Activated CD8-positive, alpha-beta memory T cell treated with anti-CD3 and anti-CD28 coated beads, Interleukin-2, amount 10 ng/mL, durations not matched to agents 7 days and 5 days (primary cell): ENCODE data around the gene PRKCQ. TPM values are rescaled to one million over a fixed set of nuclear protein-coding genes. Genes with fewer than 3 reads are reported as not detected.

ENCODE experiments used
- ATAC-seq: fragments of 150-1000 bp; cut with Tn5 transposase; one replicate; pipeline ENCODE4 v1.10.0; 2021; ENCODE audit warnings: moderate library complexity
- CTCF ChIA-PET: fragments of 350-600 bp; sonication (Branson Sonifier 250); formaldehyde crosslinking; loops from one replicate; lab custom pipeline; 2021; ENCODE audit warnings: antibody characterized with exemption; lab: Charles Lee
- DNase-seq: peaks from one replicate; pipeline ENCODE4 v3.0.0-alpha.2; 2020
- H3K27ac Mint-ChIP-seq: one replicate; pipeline ENCODE4 v1.8.0; 2021; ENCODE audit warnings: mild to moderate bottlenecking, mixed read lengths
- H3K27me3 Mint-ChIP-seq: one replicate; pipeline ENCODE4 v1.8.0; 2021; ENCODE audit warnings: mixed read lengths
- H3K36me3 Mint-ChIP-seq: one replicate; pipeline ENCODE4 v1.8.0; 2021; ENCODE audit warnings: mild to moderate bottlenecking, mixed read lengths
- H3K4me1 Mint-ChIP-seq: one replicate; pipeline ENCODE4 v1.8.0; 2021; ENCODE audit warnings: mixed read lengths
- H3K4me3 Mint-ChIP-seq: one replicate; pipeline ENCODE4 v1.8.0; 2021; ENCODE audit warnings: mild to moderate bottlenecking, moderate library complexity, mixed read lengths
- H3K9me3 Mint-ChIP-seq: one replicate; pipeline ENCODE4 v1.8.0; 2022; ENCODE audit warnings: low read depth, mixed read lengths
- total RNA-seq, 2 experiments: library from RNA; stranded (reverse); gene quantifications; one replicate each; pipeline ENCODE4 v1.2.3, GENCODE V29; 2021

Gene PRKCQ
- total RNA-seq, 2 experiments from 2014 or later, result 51.0 to 58.7 TPM

DNA sequence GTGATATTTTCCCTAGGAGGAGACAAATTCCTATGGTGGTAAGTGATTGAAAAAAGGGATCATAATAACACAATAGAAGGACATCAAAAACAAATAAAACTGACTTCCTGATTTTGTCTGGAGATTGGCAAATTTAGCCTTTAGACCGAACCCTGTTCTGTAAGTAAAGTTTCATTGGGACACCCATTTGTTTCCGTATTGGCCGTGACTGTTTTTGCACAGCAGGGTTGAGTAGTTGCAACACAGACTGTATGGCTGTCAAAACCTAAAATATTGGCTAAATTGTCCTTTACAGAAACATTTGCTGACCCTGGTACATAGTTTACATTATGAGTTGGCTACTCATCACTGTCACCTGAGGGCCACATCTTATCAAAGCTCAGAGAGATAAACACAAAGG is 168.6 kb downstream of the PRKCQ start:
- H3K4me3 Mint-ChIP-seq, result no peak overlapping the region
- CTCF ChIA-PET, result interaction anchor here (0.7 to 3.7 kb wide), 10 partner anchors 10 to 271 kb away, joined by 3 to 45 read pairs (median 6); partner anchors contain the start of gene PFKFB3
- no peaks in the 10 kb centered on the region for H3K27me3 Mint-ChIP-seq
- H3K27ac Mint-ChIP-seq, result no peak overlapping the region
- peak; percentile 14 for DNase-seq
- H3K9me3 Mint-ChIP-seq, result no peaks in the 10 kb centered on the region
- peaks cover 4% of the 10 kb centered on the region for H3K36me3 Mint-ChIP-seq
- peaks cover 38% of the 10 kb centered on the region for H3K4me1 Mint-ChIP-seq
- ATAC-seq, result no peak

DNA sequence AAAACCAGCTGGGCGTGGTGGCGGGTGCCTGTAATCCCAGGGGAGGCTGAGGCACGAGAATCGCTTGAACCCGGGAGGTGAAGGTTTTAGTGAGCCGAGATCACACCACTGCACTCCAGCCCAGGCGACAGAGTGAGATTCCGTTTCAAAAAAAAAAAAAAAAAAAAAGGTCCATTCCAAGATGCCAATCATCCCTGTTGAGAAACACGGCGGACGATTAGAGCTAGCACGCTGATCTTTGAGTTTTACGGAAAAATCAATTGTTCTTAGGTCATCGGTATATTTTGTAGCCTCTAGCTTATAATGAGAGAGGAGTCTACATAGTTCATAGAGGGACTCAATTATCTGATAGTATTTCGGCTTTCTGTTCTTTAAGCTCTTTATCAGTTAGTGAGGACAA is 169.2 kb downstream of the PRKCQ start:
- peaks cover 41% of the 10 kb centered on the region for H3K4me1 Mint-ChIP-seq
- H3K4me3 Mint-ChIP-seq, result no peak overlapping the region
- H3K36me3 Mint-ChIP-seq, result peaks cover 4% of the 10 kb centered on the region
- DNase-seq (no peak), ATAC-seq (no peak)
- H3K27me3 Mint-ChIP-seq, result no peaks in the 10 kb centered on the region
- CTCF ChIA-PET, result interaction anchor here (0.7 to 3.7 kb wide), 14 partner anchors 10 to 324 kb away, joined by 3 to 45 read pairs (median 4); partner anchors contain the start of gene PFKFB3
- H3K9me3 Mint-ChIP-seq, result no peaks in the 10 kb centered on the region
- H3K27ac Mint-ChIP-seq, result no peak overlapping the region

DNA sequence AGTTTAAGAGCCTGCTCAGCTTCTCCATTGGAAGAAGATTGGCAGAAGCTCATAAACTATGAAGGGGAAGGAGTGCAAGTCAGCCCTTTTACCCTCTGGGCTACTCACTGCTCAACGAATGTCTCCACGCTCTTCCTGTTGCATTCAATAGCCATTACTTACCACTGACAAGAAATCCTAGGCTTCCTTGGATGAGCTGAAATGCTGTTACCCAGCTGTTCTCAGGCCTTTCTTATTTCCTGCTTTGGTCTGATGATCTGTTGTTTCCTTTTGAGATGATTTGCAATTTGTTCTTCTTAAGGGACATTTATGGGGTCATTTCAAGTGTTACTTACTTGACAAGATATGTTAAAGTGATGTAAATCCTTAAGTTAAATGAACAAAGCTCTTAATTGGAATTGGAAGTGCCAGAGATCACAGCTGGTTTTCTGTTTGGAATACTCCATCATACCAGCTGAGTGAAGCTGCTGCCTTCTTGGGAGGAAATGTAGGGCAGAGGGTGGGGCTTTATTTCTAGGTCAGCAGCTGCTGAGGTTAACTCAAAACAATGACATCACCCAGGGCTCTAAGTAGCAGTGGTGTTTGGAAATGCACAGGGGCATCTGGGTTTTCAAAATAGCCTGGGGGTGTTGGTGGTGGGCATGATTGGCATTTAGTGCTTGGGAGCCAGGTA is 170.0 kb downstream of the PRKCQ start:
- H3K4me1 Mint-ChIP-seq, result peaks cover 43% of the 10 kb centered on the region
- H3K27me3 Mint-ChIP-seq, result peaks cover 2% of the 10 kb centered on the region
- CTCF ChIA-PET, result interaction anchor here (0.8 to 3.7 kb wide), 21 partner anchors 8 to 323 kb away, joined by 3 to 45 read pairs (median 3); partner anchors contain the start of gene PFKFB3
- H3K36me3 Mint-ChIP-seq, result peaks cover 4% of the 10 kb centered on the region
- H3K9me3 Mint-ChIP-seq, result no peaks in the 10 kb centered on the region
- peak overlapping the region; percentile 78 for H3K27ac Mint-ChIP-seq
- ATAC-seq (peak; percentile 94), DNase-seq (peak; percentile 73)
- peak overlapping the region; percentile 41 for H3K4me3 Mint-ChIP-seq

DNA sequence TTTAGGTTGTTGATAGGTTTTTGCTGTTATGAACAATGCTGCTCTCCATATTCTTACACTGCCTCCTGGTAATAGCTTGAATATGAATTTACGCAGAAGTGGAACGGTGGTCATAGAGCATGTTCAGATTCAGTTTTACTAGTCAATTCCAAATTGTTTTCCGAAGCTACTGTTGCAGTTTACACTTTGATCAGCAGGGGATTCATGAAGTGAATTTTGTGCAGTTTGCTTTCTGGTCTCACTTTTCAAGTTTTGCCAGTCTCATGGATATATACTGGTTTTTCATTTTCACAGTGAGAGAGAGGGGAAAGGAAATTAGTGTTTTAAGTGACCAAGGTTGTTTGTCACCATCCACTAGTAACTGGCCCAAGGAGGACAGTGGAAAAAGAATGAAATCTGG is 171.3 kb downstream of the PRKCQ start:
- no peak overlapping the region for H3K27ac Mint-ChIP-seq
- peaks cover 45% of the 10 kb centered on the region for H3K4me1 Mint-ChIP-seq
- H3K27me3 Mint-ChIP-seq, result peaks cover 9% of the 10 kb centered on the region
- no peaks in the 10 kb centered on the region for H3K9me3 Mint-ChIP-seq
- DNase-seq, result no peak
- peaks cover 4% of the 10 kb centered on the region for H3K36me3 Mint-ChIP-seq
- no peak overlapping the region for H3K4me3 Mint-ChIP-seq
- CTCF ChIA-PET, result interaction anchor here (0.6 to 3.7 kb wide), 7 partner anchors 9 to 300 kb away, joined by 3 to 45 read pairs (median 4); partner anchors contain the start of gene PFKFB3
- ATAC-seq, result no peak

DNA sequence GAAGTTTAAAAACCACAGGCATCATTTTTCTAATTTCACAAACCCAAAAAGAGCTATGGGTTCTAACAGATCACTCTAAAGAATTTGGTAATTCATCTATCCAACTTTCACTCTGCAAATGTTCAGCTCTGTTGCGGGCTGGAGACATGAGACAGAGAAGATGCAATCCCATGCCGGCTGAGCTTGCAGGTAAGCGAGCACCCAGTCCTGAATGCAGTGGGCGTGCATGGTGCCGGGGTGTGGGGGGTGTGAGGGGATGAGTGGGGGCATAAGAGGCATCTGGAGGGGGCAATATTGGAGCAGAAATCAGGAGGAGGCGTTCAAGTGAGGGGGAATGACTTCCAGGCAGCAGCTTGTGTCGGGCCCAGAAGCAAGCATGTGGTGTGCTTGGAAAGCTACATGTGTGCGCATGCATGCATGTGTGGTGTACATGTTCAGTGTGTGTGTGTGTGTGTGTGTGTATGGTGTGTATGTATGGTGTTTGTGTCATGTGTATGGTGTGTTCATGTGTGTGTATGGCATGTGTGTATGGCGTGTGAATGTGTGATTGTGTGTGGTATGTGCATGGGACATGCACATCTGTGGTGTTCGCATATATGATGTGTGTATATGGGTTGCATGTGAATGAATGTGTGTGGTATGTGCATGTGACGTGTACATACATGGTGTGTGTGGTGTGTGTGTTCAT is 172.9 kb downstream of the PRKCQ start:
- peak overlapping the region; percentile 19 for H3K4me3 Mint-ChIP-seq
- CTCF ChIA-PET, result interaction anchor here (0.7 to 3.3 kb wide), 27 partner anchors 8 to 323 kb away, joined by 3 to 67 read pairs (median 5); partner anchors contain the start of gene PFKFB3
- peaks cover 4% of the 10 kb centered on the region for H3K36me3 Mint-ChIP-seq
- DNase-seq (peak; percentile 40), ATAC-seq (no peak)
- H3K27me3 Mint-ChIP-seq, result peaks cover 15% of the 10 kb centered on the region
- H3K4me1 Mint-ChIP-seq, result peaks cover 46% of the 10 kb centered on the region
- peak overlapping the region; percentile 31 for H3K27ac Mint-ChIP-seq
- H3K9me3 Mint-ChIP-seq, result no peaks in the 10 kb centered on the region

DNA sequence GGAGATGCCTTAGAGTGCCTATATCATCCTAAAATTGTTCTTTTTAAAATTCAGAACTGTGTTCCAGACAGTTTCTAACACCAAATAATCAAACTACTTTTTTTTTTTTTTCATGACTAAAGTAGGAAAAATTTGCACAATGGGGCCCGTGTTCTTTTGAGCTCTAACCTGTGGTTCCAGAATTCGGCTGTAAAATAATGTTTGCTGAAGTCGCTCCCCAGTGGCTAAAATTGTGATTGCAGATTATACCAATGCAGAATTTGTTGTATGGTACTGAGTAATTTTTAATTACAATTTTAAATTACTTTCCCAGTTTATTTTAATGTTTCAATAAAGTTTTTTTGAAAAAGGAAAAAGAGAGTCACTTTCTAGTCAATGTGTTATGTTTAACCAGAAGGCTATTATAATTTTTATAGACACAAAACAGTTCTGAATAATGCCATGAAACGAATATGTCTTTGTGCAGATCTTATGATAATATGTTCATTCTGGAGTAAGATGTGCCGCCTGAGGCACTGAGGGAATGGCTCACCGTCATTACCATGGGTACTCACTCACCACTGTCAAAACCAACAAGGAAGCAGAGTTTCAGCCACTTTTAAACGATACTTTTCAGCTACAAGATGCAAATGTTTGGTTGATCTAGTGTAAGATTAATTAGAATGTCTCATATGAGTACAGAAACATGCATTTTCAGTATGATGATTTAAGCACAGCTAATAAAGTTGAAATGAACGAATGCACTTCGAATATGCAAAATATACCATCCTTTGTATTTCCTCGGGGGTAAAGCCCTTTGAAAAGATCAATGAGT is 173.6 kb downstream of the PRKCQ start:
- Mint-ChIP-seq H3K4me3 (peak overlapping the region; percentile 19), H3K4me1 (peaks cover 53% of the 10 kb centered on the region), H3K27me3 (peaks cover 17% of the 10 kb centered on the region), H3K36me3 (peaks cover 4% of the 10 kb centered on the region), H3K27ac (peak overlapping the region; percentile 31), H3K9me3 (no peaks in the 10 kb centered on the region)
- CTCF ChIA-PET, result interaction anchor here (0.6 to 3.3 kb wide), 43 partner anchors 9 to 432 kb away, joined by 3 to 67 read pairs (median 4); partner anchors contain the start of gene PFKFB3
- peak; percentile 44 for DNase-seq
- ATAC-seq, result no peak

DNA sequence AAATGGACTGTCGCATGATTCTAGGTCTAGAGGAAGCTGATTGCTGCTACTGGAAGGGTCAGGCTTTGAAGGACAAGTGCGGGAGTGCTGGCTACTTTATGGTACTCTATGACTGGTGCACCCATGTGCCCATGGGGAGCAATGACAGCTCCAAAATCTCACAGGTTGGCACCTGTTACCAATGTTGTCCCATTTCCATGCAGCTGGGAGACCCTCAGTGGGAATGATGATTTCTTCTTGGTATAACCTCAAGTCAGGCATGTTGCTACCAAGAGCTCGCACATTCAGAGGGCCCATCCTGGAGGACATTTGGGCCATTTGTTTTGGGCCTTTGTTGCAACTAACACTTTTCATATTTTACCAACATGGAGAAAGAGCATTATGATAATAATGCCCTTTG is 174.4 kb downstream of the PRKCQ start:
- ATAC-seq, result no peak
- Mint-ChIP-seq H3K27me3 (peaks cover 17% of the 10 kb centered on the region), H3K4me1 (peaks cover 48% of the 10 kb centered on the region), H3K4me3 (no peak overlapping the region), H3K27ac (no peak overlapping the region), H3K9me3 (no peaks in the 10 kb centered on the region), H3K36me3 (peaks cover 4% of the 10 kb centered on the region)
- CTCF ChIA-PET, result interaction anchor here (0.6 to 3.3 kb wide), 34 partner anchors 9 to 431 kb away, joined by 3 to 67 read pairs (median 5); partner anchors contain the start of gene PFKFB3
- peak; percentile 35 for DNase-seq

DNA sequence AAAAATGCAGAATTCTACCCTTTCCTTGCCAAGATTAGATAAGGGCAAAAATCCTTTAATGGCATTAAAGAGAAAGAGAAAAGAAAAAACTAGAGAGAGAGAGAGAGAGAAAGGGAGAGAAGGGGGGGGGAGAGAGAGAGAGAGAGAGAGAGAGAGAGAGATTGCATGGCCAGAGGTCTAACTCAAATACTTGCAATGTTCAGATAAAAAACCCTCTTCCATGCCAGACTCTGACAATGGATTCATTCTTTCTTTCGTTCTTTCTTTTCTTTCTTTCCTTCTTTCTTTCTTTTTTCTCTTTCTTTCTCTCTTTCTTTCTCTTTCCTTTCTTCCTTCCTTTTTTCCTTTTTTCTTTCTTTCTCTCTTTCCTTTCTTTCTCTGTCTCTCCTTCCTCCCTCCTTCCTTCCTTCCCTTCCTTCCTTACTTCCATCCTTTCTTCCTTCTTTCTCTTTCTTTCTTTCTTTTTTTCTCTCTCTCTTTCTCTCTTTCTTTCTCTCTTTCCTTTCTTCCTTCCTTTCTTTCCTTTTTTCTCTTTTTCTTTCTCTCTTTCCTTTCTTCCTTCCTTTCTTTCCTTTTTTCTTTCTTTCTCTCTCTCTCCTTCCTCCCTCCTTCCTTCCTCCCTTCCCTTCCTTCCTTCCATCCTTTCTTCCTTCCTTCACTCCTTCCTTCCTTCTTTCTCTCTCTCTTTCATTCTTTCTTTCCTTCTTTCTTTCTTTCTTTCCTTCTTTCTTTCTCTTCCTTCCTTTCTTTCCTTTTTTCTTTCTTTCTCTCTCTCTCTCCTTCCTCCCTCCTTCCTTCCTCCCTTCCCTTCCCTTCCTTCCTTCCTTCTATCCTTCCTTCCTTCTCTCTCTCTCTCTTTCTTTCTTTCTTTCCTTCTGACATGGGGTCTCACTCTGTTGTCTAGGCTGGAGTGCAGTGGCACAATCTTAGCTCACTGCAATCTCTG is 175.7 kb downstream of the PRKCQ start:
- peaks cover 17% of the 10 kb centered on the region for H3K27me3 Mint-ChIP-seq
- DNase-seq, result no peak
- CTCF ChIA-PET, result interaction anchor here (1.2 to 9.3 kb wide), 6 partner anchors 202 to 297 kb away, joined by 5 to 182 read pairs (median 31); partner anchors contain the start of gene PFKFB3
- H3K27ac Mint-ChIP-seq, result no peak overlapping the region
- H3K36me3 Mint-ChIP-seq, result peaks cover 4% of the 10 kb centered on the region
- H3K4me3 Mint-ChIP-seq, result no peak overlapping the region
- H3K9me3 Mint-ChIP-seq, result no peaks in the 10 kb centered on the region
- ATAC-seq, result no peak
- H3K4me1 Mint-ChIP-seq, result peaks cover 45% of the 10 kb centered on the region

DNA sequence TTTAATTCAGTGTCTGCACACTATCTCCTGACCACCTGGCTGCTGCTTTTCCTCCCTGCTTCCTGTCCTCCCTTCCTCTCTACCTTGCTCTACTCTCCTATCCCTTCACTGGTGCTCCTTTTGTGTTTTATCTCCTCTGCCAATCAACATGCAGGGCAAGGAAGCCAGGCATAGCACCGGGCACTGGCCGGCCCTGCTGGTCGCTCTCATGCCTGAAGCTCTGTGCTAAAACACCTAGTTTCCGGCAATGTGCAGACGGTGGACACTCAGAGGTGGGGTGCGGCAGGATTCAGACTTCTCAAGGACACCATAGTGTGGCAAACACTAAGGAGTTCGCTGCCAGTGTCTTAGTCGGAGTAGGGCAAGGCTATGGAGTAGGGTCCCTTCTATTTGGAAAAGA is 177.1 kb downstream of the PRKCQ start:
- ATAC-seq (no peak), DNase-seq (no peak)
- CTCF ChIA-PET, result interaction anchor here (0.8 to 9.3 kb wide), 23 partner anchors 8 to 341 kb away, joined by 3 to 182 read pairs (median 7); partner anchors contain the start of genes IL2RA and PFKFB3
- H3K27ac Mint-ChIP-seq, result no peak overlapping the region
- no peaks in the 10 kb centered on the region for H3K9me3 Mint-ChIP-seq
- no peak overlapping the region for H3K4me3 Mint-ChIP-seq
- H3K4me1 Mint-ChIP-seq, result peaks cover 44% of the 10 kb centered on the region
- peaks cover 17% of the 10 kb centered on the region for H3K27me3 Mint-ChIP-seq
- H3K36me3 Mint-ChIP-seq, result peaks cover 6% of the 10 kb centered on the region

DNA sequence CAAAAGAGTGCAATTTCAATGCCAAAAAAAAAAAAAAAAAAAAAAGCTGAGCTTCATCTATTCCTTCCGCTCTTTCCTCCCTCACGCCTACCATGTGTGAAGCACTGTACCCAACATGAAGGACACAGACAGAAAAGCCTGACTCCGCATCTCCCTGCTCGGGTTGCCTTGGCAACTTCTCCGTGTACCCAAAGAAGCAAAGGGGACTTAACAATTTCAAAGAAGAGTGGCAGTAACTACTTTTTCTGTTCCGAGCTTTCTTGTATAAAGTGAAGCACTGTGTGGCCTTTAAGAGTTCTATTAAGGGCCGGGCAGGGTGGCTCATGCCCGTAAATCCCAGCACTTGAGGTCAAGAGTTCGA is 177.7 kb downstream of the PRKCQ start:
- peaks cover 40% of the 10 kb centered on the region for H3K4me1 Mint-ChIP-seq
- no peak overlapping the region for H3K27ac Mint-ChIP-seq
- no peak overlapping the region for H3K4me3 Mint-ChIP-seq
- DNase-seq (no peak), ATAC-seq (no peak)
- CTCF ChIA-PET, result interaction anchor here (0.6 to 9.3 kb wide), 78 partner anchors 9 to 518 kb away, joined by 3 to 182 read pairs (median 5); partner anchors contain the start of genes IL2RA and PFKFB3
- peaks cover 17% of the 10 kb centered on the region for H3K27me3 Mint-ChIP-seq
- H3K9me3 Mint-ChIP-seq, result no peaks in the 10 kb centered on the region
- peaks cover 3% of the 10 kb centered on the region for H3K36me3 Mint-ChIP-seq

DNA sequence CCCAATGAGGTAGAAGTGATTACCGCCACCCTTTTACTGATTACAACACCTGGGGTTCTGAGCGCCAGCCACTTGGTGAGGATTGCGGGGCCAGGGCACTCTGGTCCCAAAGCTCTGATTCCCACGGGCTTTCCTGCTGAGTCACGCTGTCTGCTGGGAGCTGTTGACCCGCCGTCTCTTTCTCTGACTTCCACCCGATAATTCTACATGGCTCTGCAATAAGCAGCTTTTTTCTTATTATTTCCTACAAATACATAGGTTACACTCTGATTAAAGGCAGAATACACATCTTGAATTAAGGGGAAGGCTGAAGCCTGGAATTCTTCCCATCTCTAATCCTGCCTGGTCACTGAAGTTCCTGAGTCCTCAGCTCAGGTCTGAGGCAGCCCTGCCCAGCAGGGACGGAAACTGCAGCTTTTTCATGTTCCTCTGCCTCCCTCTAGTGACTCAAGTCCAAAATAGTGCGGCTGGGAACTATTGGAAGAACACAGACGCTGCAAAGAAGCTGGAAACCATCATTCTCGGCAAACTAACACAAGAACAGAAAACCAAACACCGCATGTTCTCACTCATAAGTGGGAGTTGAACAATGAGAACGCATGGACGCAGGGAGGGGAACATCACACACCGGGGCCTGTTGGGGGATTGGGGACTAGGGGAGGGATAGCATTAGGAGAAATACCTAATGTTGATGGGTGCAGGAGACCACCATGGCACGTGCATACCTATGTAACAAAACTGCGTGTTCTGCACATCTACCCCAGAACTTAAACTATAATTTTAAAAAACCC is 178.3 kb downstream of the PRKCQ start:
- H3K27me3 Mint-ChIP-seq, result peaks cover 17% of the 10 kb centered on the region
- H3K9me3 Mint-ChIP-seq, result no peaks in the 10 kb centered on the region
- H3K4me3 Mint-ChIP-seq, result no peak overlapping the region
- CTCF ChIA-PET, result interaction anchor here (0.6 to 9.3 kb wide), 86 partner anchors 9 to 1244 kb away, joined by 3 to 182 read pairs (median 4); partner anchors contain the start of genes IL2RA and PFKFB3
- no peak overlapping the region for H3K27ac Mint-ChIP-seq
- peaks cover 35% of the 10 kb centered on the region for H3K4me1 Mint-ChIP-seq
- ATAC-seq (peak; percentile 89), DNase-seq (peak; percentile 72)
- H3K36me3 Mint-ChIP-seq, result peaks cover 2% of the 10 kb centered on the region
